ENCODE results near the gene XRRA1.
A peak's percentile ranks its signal among the peaks of the same experiment; 100 is the strongest.

Gene XRRA1

DNA sequence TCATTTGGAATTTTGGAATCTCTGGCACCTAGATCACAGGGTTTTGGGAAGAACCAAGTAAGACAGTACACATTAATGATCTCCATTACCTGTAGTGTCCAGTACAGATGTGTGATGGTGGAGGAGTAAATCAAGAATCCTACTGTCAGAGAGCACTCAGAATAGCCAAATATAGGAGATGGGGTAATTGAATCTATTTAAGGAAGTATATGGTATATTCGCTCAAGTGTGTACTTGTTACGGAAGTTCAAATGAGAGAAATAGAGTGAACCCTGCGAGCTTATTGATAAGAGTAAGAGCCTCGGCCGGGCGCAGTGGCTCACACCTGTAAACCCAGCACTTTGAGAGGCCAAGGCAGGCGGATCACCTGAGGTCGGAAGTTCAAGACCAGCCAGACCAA is 2.3 kb upstream of the XRRA1 start:
- DNase-seq (ENCODE audit: low read depth), result no peak

DNA sequence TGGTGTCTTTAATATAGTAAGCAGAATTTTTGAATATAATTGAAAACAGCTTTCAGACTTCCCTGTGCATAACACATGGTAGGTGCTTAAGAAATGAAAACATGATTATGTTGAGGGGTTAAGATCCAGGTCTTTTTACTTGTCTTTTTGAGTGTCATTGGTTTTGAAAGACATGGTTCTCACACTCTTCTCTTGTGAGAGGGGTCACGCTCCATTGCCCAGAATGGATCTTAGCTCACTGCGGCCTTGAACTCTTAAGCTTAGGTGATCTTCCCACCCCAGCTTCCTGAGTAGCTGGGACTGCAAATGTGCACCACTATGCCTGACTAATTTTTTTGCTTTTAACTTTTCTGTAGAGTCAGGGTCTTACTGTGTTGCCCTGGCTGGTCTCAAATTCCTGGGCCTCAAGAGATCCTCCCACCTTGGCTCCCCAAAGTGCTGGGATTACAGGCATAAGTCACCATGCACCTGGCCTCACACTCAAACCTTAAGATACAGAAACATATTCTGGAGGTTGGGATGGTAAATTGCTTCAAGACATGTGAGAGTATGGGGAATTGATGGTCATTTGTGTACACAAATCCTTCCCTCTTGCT is 1.6 kb upstream of the XRRA1 start:
- no peak for DNase-seq (ENCODE audit: low read depth)

DNA sequence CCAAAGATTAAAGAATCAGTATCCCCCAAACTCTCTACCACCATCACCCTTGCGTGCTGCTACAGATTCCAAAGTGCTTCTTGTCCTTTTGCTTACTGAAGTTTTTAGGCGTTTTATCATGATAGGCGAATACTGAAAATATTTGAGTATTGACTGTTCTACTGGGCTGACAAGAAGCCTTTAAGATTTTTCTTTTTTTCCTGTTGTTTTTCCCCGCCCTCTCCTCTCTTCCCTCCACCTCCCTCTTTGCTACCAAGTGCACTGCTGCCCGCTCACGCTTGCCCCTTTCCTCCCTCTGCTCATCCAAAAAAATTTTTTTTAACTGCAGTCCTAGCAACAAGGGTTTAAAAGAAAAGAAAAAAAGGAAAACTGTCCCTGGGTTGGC is 854 bp upstream of the XRRA1 start:
- peak; percentile 15 for DNase-seq (ENCODE audit: low read depth)

DNA sequence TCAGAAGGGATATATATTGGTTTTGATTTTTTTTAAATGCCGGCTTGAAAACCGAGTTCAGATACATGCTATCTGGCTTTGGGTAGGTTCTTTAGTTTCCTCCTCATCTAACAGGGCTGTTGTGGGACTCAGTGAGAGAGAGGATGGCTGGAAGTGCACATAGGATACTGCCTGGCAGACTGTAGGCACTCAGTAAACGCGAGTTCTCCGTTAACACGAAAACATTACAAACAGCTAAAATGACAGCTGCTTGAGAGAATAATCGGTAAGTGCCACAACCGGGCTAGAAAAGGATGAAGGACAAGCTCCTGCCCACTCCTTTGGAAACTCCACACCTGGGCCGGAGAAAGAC is 369 bp downstream of the XRRA1 start:
- peak; percentile 12 for DNase-seq (ENCODE audit: low read depth)

DNA sequence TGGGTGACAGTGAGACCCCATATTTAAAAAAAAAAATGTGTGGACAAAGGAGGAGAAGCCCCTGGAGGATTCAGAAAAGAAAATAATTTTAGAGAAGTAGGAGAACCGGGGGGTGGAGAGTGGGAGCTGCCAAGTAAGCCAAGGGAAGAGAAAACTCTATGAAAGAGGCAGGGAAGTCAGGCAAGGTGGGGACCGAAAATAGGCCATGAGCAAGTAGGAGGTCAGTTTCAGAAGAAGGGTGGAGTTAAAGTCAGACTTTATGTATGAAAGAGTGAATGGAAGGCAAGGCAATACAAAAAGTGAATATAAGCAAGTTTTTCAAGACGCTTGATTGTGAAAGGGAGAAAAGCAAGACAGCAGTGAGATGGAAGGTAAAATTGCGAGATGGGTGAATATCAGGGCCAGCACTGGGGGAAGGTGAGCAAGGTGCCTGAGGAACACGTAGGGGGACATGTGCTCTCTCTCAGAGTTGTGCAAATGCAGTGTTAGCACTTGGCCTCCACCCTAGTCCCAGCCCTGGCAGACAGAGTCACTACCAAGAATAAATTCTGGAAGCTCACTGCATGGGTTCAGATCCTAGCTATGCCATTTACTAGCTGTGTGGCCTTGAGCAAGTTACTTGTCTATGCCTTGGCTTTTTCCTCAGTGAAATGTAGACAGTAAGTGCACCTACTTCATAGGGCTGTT is 6.7 kb downstream of the XRRA1 start:
- DNase-seq (ENCODE audit: low read depth), result no peak

DNA sequence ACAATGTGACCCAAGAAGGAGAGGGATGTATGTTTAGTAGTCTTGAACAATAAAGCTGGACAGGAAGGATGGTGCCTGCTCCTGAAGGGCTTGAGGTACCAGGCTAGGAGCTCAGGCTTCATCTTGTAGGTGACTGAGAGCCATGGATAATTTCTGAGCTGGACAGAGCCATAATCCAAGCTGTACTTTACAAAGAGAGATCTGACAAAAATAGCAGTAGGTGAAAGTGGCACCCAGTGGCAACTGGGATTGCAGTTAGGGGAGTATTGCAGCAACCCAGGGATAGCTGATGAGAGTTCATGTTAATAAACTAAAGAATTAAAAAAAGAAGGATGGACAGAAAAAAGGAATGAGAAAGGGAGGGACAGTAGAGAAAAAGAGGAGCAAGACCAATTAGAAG is 7.4 kb downstream of the XRRA1 start:
- DNase-seq (ENCODE audit: low read depth), result no peak

DNA sequence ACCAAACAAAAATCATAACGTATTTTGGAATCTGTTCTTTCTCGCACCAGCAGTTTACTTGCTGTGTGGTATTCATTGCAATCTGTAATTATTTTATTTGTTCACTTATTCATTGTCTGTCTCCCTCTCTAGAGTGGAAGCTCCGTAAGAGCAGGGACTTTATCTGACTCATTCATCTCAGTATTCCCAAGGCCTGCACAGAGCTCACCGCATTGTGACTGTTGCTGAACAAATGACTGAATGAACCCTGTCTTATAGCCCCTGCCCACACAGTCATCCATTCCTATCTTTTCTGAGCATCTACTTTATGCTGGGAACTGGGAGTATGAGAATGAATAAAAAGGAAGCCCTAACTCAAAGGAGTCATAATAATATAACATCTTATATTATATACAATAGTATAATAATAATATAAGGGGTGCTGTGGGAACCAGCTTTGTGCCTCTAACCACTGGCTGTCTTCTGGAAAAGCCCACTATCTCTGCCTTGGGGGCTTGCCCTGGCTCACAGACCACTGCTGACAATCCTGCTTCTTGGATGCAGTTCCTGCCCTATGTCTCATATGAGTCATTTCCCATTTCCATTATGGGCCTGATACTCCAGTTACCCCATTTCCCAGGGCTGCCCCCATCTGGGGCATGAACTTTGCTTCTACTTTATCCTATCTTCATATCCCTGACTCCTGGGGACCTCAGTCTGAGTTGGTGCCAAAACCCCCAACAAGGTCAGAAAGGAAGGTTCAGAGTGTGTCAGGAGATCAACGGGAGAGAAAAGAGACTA is 11.0 kb downstream of the XRRA1 start:
- DNase-seq (ENCODE audit: low read depth), result no peak

DNA sequence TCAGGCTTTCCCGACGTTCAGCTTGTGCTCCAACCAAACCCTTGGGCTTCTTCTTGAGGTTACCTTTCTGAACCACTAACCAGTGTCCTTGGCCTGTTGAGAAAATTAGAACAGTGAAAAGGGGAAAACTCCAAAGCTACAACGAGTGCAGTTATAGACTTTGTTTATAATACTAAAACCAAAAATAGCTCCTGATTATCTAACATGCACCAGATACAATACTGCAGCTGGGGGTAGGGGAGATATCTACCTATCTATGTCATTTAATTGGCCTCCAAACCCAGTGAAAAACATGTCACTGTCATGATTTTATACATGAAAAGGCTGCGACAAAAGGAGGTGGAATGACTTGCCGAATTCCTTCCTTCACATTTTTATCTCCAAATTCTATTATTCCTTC is 11.9 kb downstream of the XRRA1 start:
- no peak for DNase-seq (ENCODE audit: low read depth)

DNA sequence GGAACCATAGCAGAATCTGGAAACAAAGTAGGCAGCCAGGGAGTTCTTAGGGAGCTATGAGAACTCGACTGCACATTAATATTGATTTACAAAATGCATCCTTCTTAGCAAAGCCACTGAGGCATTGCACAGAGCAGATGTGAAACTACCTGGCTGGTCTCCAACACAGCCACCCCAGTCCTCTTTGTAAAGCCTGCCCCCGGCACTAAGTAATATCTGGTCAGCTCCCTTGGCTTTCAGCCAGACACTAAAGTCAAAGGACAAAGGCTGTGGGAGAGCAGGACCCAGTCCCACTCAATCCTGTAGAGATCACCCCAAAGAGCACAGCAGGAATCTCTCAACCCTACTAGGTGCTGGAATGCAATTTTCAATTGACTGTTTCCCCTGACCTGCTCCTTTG is 12.8 kb downstream of the XRRA1 start:
- DNase-seq (ENCODE audit: low read depth), result no peak

DNA sequence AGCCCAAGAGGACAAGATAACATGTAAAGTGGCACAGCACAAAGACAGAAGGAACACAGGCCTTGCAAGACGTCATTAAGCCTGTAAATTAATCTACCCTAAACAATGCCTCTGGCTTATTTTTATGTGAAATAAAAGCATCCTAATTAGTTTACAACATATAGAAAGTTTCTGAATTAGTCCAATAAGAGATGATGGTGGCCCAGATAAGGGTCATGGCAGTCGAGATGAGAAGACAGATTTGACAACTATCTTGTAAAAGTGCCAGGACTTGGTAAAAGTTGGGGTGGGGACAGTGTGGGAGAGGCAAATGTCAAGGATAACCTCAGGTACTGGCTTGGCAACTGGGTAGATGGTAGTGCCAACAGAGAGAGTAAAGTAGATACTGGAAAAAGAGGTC is 13.6 kb downstream of the XRRA1 start:
- no peak for DNase-seq (ENCODE audit: low read depth)

DNA sequence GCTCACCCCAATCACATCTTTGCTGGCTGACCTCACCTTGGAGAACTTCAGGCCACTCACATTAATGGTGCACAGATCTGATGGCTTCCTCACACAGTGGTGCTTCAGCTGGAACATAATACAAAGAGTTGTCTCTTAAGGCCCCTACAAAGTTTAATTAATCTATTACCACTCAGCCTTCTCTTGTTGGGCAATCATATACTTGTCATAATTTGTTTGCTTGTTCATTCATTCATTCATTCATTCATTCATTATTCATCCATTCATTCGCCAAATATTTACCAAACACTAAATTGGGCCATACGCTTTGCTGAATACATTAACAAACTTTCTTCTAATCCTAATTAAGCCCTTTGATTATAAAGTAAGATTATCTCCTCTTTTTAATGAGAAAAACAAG is 15.1 kb downstream of the XRRA1 start:
- DNase-seq (ENCODE audit: low read depth), result no peak

DNA sequence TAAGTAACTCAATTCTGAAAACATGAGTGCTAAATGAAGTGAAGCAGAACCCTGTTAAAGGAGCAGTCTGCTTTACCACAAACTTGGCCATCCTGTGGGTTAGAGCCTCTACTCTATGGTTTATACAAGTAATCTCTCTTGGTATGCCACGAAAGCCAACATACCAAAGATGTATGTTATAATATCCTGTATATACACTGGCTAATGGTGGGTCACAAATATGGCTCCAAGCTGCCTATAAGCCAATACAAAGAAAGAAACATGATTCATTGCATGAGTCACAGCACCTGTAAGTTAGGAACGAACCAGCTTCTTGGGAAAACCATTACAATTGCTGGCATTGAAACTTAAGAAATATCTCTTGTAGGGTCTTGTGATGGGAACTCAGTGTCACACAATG is 16.1 kb downstream of the XRRA1 start:
- no peak for DNase-seq (ENCODE audit: low read depth)

DNA sequence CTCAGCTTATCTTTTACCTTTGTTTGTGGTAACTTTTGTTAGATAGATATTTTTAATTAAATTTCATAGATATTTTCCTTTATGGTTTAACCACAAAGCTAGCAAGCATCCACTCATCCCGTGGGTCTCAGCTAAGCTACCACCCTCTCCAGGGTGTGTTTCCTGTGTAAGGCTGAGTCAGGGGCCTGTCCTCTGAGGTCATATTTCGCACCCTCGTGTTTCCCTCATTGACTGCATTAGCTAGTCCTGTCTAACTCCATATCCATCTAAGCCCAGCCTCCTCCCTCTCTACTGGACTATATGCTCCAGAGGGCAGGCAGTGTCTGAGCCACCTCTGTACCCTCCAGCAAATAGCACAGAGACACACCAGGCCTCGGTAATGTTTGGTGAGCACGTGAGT is 16.7 kb downstream of the XRRA1 start:
- no peak for DNase-seq (ENCODE audit: low read depth)

DNA sequence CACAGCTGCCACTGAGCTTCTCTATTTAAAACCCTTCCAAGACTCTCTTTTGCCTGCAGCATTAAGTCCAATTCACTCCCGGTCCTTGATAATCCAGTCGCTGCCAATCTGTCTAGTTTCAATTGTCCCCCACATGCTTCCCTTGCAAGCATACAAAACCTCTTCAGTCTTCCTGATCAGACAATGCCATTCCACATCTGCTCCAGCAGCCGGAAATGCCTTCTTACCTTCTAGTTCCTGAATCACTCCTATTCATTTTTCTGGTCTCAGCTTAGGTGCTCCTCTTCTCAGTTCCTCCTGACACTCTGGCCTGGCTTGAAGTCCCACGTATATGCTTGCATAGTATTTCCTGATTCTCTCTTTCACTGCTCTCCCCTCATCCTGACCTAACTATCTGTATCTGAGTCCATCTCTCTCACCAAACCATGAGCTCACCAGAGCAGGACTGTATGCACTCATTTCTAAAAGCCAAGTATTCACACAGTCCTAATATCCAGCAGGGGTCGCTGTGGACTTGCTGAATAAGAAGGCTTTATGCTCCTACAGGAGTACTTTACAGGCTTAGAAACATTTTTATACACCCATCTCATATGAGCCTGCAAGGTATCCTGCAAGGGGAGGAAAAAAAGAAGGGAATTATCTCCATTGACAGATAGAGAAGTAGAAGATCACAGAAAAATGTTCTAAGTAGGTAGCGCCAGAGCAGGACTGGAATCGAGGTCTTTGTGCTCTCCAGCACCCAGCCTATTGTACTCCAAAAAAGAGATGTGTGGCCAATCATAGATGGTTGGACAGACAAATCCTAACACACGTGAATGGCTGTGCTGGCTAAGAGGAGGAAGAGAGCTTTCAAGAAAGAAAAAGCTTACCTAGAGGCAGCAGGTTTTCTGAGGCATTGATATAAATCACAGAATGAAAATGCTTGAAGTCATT is 19.2 kb downstream of the XRRA1 start:
- peak; percentile 69 for DNase-seq (ENCODE audit: low read depth)

DNA sequence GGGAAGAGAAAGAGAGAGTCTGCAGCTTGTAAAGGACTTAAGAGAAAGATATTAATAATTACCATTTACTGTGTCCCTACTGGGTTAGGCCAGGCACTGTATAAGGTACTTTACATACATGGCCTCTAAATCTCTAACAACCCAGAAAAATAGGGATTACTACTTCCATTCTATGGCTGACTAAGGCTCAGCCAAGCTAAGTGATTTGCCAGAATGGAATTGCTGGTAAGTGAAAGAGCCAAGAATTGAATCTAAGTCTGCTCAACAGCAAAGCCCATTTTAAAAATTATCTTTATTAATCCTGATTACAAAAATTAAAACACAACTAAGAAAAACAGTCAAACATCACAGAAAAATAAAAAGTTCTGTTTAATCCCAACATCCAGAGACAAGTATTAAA is 21.4 kb downstream of the XRRA1 start:
- DNase-seq (ENCODE audit: low read depth), result no peak

DNA sequence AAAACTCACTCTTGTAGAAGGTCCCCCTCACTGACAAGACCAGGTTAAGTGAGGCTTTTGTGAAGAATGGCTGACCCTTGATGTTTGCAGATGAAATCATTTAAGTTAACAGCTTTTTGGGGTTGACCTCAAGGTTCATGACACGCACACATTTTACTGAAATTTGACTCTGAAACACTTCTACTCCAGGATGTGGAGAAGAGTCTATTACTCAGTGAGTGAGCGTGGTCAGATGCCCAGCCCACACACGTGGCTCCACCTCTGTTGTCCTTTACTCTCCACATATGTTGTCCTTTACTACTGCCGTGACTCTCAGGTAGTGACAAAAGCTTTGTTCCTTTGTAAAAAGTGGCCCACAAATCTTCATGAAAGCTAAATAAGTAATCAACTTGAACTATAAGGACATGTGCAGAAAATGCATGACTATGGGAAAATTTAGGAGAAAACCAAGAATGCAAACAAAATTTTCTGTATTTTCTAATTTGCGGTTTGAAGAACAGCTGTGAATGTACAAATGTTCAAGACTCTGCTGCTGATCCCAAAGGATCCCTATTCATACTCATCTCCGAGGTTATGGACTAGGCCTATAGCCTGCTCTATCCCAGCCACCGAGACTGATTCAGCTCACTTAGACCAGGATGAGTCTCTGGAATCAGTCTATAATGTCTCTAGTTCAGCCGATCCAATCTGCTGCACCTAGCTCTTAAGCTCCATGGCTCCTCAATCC is 22.4 kb downstream of the XRRA1 start:
- no peak for DNase-seq (ENCODE audit: low read depth)

DNA sequence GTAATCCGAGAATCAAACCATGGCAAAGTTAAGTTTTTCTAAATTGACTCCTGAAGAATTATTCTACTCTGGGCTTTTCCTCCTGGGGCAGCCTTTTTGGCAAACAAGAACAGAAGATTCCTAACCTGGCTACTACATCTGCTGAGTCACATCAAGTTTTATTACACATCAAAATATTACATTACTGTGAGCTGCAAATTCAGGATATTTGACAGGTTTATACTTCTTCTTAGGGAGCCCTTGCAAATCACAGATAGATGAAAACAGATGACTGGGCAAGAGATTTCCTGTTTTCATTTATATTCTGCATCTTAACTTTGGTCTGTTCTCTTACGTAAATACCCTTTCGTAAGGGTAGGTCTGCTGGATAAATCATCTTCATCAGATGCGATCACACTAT is 23.6 kb downstream of the XRRA1 start:
- no peak for DNase-seq (ENCODE audit: low read depth)

DNA sequence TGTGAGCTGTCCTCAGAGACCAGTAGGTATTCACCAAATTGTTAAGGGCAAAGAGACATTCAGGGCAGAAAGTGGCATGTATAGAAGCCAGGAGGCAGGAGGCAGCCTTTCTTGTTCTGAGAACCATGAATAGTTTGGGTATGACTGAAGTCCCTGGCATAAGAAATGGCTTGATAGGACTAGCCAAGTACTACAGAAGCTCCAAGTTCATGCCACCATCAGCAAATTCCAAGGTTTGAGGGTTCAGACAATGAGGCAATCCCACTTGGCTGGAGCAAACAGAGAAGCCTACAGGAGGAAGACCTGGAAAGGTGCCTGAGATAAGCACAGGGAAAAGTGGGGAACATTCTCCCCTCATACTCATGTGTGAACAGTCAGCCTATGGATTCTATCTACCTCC is 25.8 kb downstream of the XRRA1 start:
- no peak for DNase-seq (ENCODE audit: low read depth)

DNA sequence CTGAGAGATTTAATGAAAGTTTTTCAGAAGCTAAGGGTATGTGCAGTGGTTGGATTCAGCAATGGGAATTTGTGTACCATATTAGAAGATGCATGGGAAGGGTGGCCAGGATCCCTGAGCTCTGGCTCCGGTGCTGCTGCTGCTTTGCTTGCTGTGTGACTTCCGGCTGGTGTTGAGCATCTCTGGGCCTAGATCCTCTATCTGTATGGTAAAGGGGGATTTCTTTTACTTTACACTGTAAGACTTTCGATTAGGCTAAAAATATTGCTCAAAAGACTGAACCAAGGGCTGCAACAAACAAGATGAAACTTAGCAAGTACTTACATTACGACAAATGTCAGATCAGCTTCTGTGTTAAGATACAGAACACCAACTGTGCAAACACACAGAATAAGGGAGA is 39.1 kb downstream of the XRRA1 start:
- DNase-seq (ENCODE audit: low read depth), result no peak

DNA sequence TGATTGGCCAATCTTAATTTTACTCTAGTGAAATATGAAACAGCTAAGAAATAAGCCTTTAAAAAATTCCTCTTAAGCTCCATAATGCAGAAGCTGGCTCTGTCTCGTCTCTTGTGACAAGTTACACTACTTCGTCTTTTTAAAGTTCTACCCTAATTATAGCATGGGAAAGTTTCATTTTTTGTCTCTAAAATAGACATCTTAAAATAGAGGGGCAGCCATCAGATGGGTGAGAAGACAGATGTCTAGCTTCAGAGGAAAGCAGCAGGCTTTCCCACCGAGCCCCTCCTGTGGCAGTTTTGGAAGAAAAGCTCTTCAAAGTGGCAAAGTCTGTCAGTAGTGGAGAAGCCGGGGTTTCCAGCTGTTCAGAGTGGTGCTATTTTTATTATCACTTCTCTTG is 39.5 kb downstream of the XRRA1 start:
- no peak for DNase-seq (ENCODE audit: low read depth)

DNA sequence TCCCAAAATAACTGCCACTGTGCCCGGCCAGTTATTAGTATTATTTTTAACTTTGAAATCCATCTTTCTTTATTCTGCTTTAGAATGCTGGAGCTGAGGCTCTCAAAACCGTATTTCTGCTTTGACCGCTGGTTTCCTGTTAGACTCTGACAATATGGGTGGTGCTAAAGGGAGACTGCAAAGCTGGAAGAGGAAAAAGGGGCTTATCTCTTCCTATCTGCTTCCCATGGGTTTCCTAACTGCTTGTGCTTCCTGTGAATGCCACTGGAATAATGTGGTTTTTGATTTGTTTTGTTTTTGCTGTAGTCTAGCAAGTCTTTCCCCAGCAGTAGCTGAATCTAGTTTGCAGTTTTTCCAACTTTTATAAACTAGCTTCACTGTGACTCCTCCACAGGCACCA is 43.6 kb downstream of the XRRA1 start:
- DNase-seq (ENCODE audit: low read depth), result no peak

DNA sequence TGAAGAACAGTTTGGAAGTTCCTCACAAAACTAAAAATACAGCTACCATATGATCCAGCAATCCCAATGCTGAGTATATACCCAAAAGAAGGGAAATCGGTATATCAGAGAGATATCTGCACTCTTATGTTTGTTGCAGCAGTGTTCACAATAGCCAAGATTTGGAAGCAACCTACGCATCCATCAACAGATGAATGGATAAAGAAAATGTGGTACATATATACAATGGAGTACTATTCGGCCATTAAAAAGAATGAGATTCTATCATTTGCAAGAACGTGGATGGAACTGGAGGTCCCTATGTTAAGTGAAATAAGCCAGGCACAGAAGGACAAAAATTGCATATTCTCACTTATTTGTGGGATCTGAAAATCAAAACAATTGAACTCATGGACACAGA is 46.5 kb downstream of the XRRA1 start:
- no peak for DNase-seq (ENCODE audit: low read depth)
